MCF 10A (cell line): ENCODE data around the gene NRXN3. TPM values are rescaled to one million over a fixed set of nuclear protein-coding genes. Genes with fewer than 3 reads are reported as not detected.

ENCODE experiments used
- BruUV-seq: library from RNA; stranded (reverse); fragments of 400-500 nt; replicated peaks from 2 replicates; lab custom pipeline; 2021; lab: Mats Ljungman, UMichigan
- CTCF ChIA-PET: fragments of 300-600 bp; sonication (Branson Sonifier 250); formaldehyde crosslinking; extraction: SDS; loops from one replicate; lab custom pipeline; 2021; ENCODE audit warnings: antibody characterized with exemption, inconsistent platforms; lab: Yijun Ruan, JAX
- POLR2A ChIA-PET: fragments of 300-600, 350-650 bp; sonication (Branson Sonifier 250); formaldehyde crosslinking; extraction: SDS; loops from one replicate; lab custom pipeline; 2020; ENCODE audit warnings: antibody characterized with exemption, inconsistent platforms; lab: Yijun Ruan, JAX
- DNase-seq: peaks from one replicate; pipeline ENCODE4 v3.0.0-alpha.2; 2018; ENCODE audit not compliant: unreplicated experiment
- H3K27ac Mint-ChIP-seq: one replicate; pipeline ENCODE4 v1.8.0; 2022; ENCODE audit warnings: mild to moderate bottlenecking, low read depth, mixed read lengths; ENCODE audit not compliant: unreplicated experiment
- H3K27me3 Mint-ChIP-seq: one replicate; pipeline ENCODE4 v1.8.0; 2022; ENCODE audit warnings: mixed read lengths; ENCODE audit not compliant: insufficient read depth, unreplicated experiment
- H3K36me3 Mint-ChIP-seq: one replicate; pipeline ENCODE4 v1.8.0; 2022; ENCODE audit warnings: mild to moderate bottlenecking, moderate library complexity, mixed read lengths; ENCODE audit not compliant: insufficient read depth, unreplicated experiment
- H3K4me1 Mint-ChIP-seq: one replicate; pipeline ENCODE4 v1.8.0; 2022; ENCODE audit warnings: mixed read lengths; ENCODE audit not compliant: insufficient read depth, unreplicated experiment
- H3K4me3 Mint-ChIP-seq: one replicate; pipeline ENCODE4 v1.8.0; 2022; ENCODE audit warnings: mild to moderate bottlenecking, moderate library complexity, mixed read lengths; ENCODE audit not compliant: unreplicated experiment
- H3K9me3 Mint-ChIP-seq: one replicate; pipeline ENCODE4 v1.8.0; 2022; ENCODE audit warnings: mixed read lengths; ENCODE audit not compliant: unreplicated experiment
- CTCF ChIP-seq: fragments of 200-600 bp; IDR thresholded peaks from one replicate; pipeline ENCODE4 v1.8.0; 2022; ENCODE audit warnings: antibody characterized with exemption, mild to moderate bottlenecking; ENCODE audit not compliant: unreplicated experiment
- intact Hi-C: fragments of 100-400 bp; cut with micrococcal nuclease; formaldehyde crosslinking; loops from 2 replicates; pipeline ENCODE4 v1.14.1; 2022
- total RNA-seq: library from RNA; stranded (reverse); gene quantifications from 2 replicates; pipeline ENCODE4 v1.2.3, GENCODE V29; 2022

Gene NRXN3
- total RNA-seq, 1 experiment from 2014 or later, result not detected

- no peak for DNase-seq
- POLR2A ChIA-PET, result no interaction called here
- CTCF ChIA-PET, result interaction anchor here (0.6 to 5.0 kb wide), 3 partner anchors 11 to 429 kb away, joined by 3 to 28 read pairs (median 10); no protein-coding TSS in a partner anchor
- Mint-ChIP-seq H3K4me1 (no peaks in the 10 kb centered on the region), H3K4me3 (no peak overlapping the region), H3K9me3 (no peaks in the 10 kb centered on the region), H3K36me3 (no peaks in the 10 kb centered on the region), H3K27ac (no peak overlapping the region), H3K27me3 (peaks cover 18% of the 10 kb centered on the region)
- no peak for TF ChIP-seq CTCF
- no TSS peak for BruUV-seq
- intact Hi-C loops, result no loop called here
Measured at GRCh38 chr14:78586681-78587080, 416.5 kb downstream of the NRXN3 start.

GRCh38 chr14:78588906-78589305 is 418.7 kb downstream of the NRXN3 start:
- intact Hi-C loops, result no loop called here
- Mint-ChIP-seq H3K27me3 (no peaks in the 10 kb centered on the region), H3K27ac (no peak overlapping the region), H3K9me3 (no peaks in the 10 kb centered on the region), H3K4me3 (no peak overlapping the region), H3K4me1 (no peaks in the 10 kb centered on the region), H3K36me3 (no peaks in the 10 kb centered on the region)
- ChIA-PET POLR2A (no interaction called here), CTCF (interaction anchor here (0.8 to 0.9 kb wide), 2 partner anchors 9 to 17 kb away, joined by 4 read pairs; no protein-coding TSS in a partner anchor)
- no peak for DNase-seq
- no peak for TF ChIP-seq CTCF
- no TSS peak for BruUV-seq

GRCh38 chr14:78592616-78593219 is 422.5 kb downstream of the NRXN3 start:
- Mint-ChIP-seq H3K27ac (no peak overlapping the region), H3K9me3 (no peaks in the 10 kb centered on the region), H3K4me3 (no peak overlapping the region), H3K36me3 (no peaks in the 10 kb centered on the region), H3K27me3 (peaks cover 1% of the 10 kb centered on the region), H3K4me1 (no peaks in the 10 kb centered on the region)
- no peak for DNase-seq
- CTCF ChIA-PET, result interaction anchor here (0.6 to 1.9 kb wide), 4 partner anchors 18 to 1100 kb away, joined by 3 to 5 read pairs (median 4); no protein-coding TSS in a partner anchor
- intact Hi-C loops, result no loop called here
- TF ChIP-seq CTCF, result no peak
- POLR2A ChIA-PET, result no interaction called here
- BruUV-seq, result no TSS peak

- intact Hi-C loops, result no loop called here
- POLR2A ChIA-PET, result no interaction called here
- TF ChIP-seq CTCF, result no peak
- BruUV-seq, result no TSS peak
- Mint-ChIP-seq H3K9me3 (no peaks in the 10 kb centered on the region), H3K27me3 (peaks cover 14% of the 10 kb centered on the region), H3K36me3 (no peaks in the 10 kb centered on the region), H3K4me3 (no peak overlapping the region), H3K4me1 (no peaks in the 10 kb centered on the region), H3K27ac (no peak overlapping the region)
- CTCF ChIA-PET, result interaction anchor here (0.8 to 1.2 kb wide), 2 partner anchors 28 to 106 kb away, joined by 3 read pairs; no protein-coding TSS in a partner anchor
- no peak for DNase-seq
Measured at GRCh38 chr14:78593949-78594348, 423.8 kb downstream of the NRXN3 start.
